ENCODE measurements around the gene TLL1.

The TLL1 gene

DNA sequence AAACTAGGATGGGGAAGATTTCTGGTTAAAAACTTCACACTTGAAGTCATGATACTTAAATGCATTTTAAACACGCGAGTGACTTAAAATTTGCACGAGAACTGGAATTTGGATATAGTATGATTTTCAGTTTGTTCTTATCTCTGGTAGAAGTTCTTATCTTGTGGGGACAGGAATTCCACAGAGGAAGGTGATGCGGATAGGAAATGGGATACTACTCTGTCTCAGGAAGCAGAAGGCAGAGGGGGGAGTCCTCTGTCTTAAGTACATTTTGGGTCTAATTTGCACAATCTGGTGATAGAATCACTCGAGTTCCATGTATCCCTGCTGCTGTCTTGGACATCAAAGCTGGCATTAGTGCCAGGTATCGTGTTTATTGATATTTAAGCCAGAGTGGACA is 53.3 kb downstream of the TLL1 start:
- TF ChIP-seq ZFX (IDR thresholded peaks at IDR 0.05), result no peak
- TF ChIP-seq, protein P1, sequence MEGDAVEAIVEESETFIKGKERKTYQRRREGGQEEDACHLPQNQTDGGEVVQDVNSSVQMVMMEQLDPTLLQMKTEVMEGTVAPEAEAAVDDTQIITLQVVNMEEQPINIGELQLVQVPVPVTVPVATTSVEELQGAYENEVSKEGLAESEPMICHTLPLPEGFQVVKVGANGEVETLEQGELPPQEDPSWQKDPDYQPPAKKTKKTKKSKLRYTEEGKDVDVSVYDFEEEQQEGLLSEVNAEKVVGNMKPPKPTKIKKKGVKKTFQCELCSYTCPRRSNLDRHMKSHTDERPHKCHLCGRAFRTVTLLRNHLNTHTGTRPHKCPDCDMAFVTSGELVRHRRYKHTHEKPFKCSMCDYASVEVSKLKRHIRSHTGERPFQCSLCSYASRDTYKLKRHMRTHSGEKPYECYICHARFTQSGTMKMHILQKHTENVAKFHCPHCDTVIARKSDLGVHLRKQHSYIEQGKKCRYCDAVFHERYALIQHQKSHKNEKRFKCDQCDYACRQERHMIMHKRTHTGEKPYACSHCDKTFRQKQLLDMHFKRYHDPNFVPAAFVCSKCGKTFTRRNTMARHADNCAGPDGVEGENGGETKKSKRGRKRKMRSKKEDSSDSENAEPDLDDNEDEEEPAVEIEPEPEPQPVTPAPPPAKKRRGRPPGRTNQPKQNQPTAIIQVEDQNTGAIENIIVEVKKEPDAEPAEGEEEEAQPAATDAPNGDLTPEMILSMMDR (conservative IDR thresholded peaks at IDR 0.05), result no peak
- H3K27ac ChIP-seq, result no peak overlapping the region

DNA sequence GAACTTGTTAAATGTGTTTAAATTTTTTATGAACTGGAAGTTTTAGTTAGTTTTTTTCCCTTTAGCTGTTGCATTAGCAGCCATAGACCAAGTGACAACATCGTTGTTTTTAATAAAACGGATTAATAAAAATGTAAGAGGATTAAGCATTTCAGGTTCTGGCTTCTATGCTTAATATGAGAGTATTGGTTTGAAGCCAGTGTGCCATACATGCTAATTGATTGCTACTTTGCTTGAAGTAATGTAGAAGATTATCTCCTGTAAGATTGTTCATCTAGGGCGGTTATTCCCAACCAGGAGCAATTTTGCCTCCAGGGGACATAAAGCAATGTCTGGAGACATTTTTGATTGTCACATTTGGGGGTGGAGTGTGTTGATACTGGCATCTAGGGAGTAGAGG is 54.3 kb downstream of the TLL1 start:
- no peak overlapping the region for H3K27ac ChIP-seq
- TF ChIP-seq, protein P1 (conservative IDR thresholded peaks at IDR 0.05), result no peak
- TF ChIP-seq ZFX (IDR thresholded peaks at IDR 0.05), result no peak

DNA sequence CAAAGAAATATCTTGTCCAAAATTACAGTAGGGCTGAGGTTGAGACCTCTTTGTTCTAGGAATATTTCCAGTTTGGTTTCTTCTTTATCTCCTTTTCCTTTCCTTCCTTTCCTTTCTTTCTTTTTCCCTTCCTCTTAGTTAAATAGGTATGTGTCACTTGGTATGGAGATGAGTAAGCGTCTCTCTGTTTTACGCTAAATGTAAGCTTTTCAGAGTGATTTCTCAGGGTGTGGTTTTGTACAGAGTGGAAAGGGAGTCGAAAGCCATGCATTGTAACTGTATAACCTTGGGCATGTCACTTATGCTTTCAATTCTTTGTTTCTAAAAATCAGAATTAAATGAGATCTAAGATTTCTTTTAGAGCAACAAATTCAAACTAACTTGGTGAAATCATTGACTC is 54.8 kb downstream of the TLL1 start:
- no peak overlapping the region for H3K27ac ChIP-seq
- TF ChIP-seq ZFX (IDR thresholded peaks at IDR 0.05), result no peak
- TF ChIP-seq, protein P1 (conservative IDR thresholded peaks at IDR 0.05), result no peak

GRCh38 chr4:165928601-165929000 is 55.6 kb downstream of the TLL1 start:
- no peak for TF ChIP-seq ZFX (IDR thresholded peaks at IDR 0.05)
- TF ChIP-seq, protein P1 (conservative IDR thresholded peaks at IDR 0.05), result no peak
- H3K27ac ChIP-seq, result no peak overlapping the region

GRCh38 chr4:165929662-165930061 is 56.6 kb downstream of the TLL1 start:
- TF ChIP-seq, protein P1 (conservative IDR thresholded peaks at IDR 0.05), result no peak
- no peak for TF ChIP-seq ZFX (IDR thresholded peaks at IDR 0.05)
- no peak overlapping the region for H3K27ac ChIP-seq

DNA sequence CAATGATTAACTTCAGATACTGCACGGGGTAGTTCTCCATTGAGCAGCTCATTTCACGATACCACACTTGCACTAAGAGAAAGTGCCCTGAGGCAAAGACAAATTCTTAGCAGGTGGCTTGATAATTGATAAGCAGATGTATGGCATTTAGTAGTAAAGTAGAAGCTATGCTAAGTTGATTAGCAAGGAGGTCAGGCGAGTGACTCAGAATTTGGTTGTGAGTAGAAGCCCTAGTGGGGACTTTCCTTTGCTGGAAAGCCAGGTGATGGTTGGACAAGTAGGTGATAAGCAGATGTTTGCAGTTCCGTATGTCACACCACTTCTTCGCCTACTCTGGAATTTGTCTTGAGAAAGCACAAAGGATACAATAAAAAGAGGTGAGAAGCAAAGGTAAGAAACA is 58.7 kb downstream of the TLL1 start:
- H3K27ac ChIP-seq, result no peak overlapping the region
- TF ChIP-seq, protein P1 (conservative IDR thresholded peaks at IDR 0.05), result no peak
- TF ChIP-seq ZFX (IDR thresholded peaks at IDR 0.05), result no peak

- H3K27ac ChIP-seq, result no peak overlapping the region
- TF ChIP-seq, protein P1 (conservative IDR thresholded peaks at IDR 0.05), result no peak
- no peak for TF ChIP-seq ZFX (IDR thresholded peaks at IDR 0.05)
These were observed 71.9 kb downstream of the TLL1 start for GRCh38 chr4:165944900-165945299.

Measured in C4-2B (cell line).